ENCODE data around the gene RAB6B.

GRCh38 chr3:133857767-133858166 lies 37.9 kb downstream of the RAB6B start:
- TF ChIP-seq CTCF (IDR thresholded peaks at IDR 0.05), result no peak
- no peak for TF ChIP-seq POLR2A (IDR thresholded peaks at IDR 0.05)
